GM10266 (cell line): ENCODE results near the gene FKBP5.

Experiments
- DNase-seq: peaks from one replicate; pipeline ENCODE4 v3.0.0; 2012; ENCODE audit errors: extremely low spot score
- TF ChIP-seq, protein P1 (sequence below): IDR thresholded peaks from 2 replicates; pipeline ENCODE4 v1.5.1; 2012; ENCODE audit warnings: mild to moderate bottlenecking, low read depth; ENCODE audit not compliant: control insufficient read depth, insufficient read depth; ENCODE audit errors: missing control alignments

FKBP5 gene

DNA sequence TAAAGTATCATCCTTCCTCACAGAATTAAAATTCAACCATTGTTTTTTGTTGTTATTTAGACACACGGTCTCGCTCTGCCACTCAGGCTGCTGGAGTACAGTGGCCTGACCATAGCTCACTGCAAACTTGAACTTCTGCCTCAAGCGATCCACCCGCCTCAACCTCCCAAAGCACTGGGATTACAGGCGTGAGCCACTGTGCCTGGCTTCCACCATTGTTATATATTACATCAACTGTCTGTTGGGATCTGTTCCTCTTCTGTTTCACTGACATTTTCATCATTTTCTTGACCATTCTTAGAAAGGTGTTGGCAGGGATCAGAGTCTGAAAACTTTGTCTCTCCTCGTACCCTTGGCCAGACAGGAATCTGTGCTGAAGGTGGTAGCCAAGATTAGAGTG lies 154.7 kb downstream of the FKBP5 start:
- TF ChIP-seq, protein P1, sequence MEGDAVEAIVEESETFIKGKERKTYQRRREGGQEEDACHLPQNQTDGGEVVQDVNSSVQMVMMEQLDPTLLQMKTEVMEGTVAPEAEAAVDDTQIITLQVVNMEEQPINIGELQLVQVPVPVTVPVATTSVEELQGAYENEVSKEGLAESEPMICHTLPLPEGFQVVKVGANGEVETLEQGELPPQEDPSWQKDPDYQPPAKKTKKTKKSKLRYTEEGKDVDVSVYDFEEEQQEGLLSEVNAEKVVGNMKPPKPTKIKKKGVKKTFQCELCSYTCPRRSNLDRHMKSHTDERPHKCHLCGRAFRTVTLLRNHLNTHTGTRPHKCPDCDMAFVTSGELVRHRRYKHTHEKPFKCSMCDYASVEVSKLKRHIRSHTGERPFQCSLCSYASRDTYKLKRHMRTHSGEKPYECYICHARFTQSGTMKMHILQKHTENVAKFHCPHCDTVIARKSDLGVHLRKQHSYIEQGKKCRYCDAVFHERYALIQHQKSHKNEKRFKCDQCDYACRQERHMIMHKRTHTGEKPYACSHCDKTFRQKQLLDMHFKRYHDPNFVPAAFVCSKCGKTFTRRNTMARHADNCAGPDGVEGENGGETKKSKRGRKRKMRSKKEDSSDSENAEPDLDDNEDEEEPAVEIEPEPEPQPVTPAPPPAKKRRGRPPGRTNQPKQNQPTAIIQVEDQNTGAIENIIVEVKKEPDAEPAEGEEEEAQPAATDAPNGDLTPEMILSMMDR: no peak
- no peak for DNase-seq

DNA sequence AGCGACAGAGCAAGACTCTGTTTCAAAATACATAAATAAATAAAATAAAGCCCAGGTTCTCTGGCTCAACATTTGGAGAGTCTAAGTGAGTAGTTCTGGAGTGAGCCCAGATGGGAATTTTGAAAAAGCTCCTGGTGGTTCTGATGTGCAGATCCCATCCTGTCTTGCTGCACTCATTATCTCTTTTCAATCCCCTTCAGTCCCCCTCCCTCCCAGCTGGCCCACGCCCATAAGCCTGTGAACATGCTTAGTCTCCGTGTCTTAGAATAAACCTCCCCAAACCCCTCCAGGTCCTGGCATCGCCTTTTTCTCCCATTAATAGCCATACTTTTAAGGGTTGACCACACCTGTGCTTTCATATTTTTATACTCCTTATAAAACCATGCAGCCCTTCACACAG lies 156.6 kb downstream of the FKBP5 start:
- TF ChIP-seq, protein P1: no peak
- DNase-seq: no peak

DNA sequence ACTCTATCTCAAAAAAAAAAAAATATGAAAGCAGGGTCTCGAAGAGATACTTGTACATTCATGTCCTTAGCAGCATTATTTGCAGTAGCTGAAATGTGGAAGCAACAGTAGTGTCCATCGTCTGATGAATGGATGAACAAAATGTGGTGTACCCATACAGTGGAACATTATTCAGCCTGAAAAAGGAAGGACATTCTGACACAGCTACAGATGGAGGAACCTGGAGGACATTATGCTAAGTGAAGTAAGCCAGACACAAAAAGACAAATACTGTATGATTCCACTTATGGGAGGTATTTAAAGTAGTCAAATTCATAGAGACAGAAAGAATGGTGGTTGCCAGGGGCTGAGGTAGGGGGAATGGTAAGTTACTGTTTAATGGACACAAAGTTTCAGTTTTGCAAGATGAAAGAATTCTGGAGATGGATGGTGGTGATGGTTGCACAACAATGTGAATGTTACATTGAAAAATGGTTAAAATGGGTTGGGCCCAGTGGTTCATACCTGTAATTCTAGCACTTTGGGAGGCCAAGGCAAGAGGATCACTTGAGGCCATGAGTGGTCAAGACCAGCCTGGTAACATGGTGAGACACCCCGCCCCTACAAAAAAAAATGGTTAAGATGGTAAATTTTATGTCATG lies 164.2 kb downstream of the FKBP5 start:
- TF ChIP-seq, protein P1: no peak
- no peak for DNase-seq
